Keratinocyte (primary cell): ENCODE data around the gene CALR3.

Source experiments
- CTCF ChIP-seq, 3 experiments: IDR thresholded peaks in 1 of 3; conservative IDR thresholded peaks in 1 of 3; optimal IDR thresholded peaks in 1 of 3; 2 replicates in 2 of 3; 3 replicates in 1 of 3; pipeline versions ENCODE3 to v1.5.1; 2011; ENCODE audit warnings: low read length in 3 of 3, mild to moderate bottlenecking in 3 of 3, moderate library complexity in 2 of 3, control low read depth in 1 of 3, inconsistent platforms in 1 of 3; ENCODE audit not compliant: insufficient read depth in 2 of 3; ENCODE audit errors: extremely low read depth in 1 of 3
- EZH2 ChIP-seq: IDR thresholded peaks from one replicate; pipeline ENCODE4 v1.6.1; 2012; ENCODE audit warnings: inconsistent platforms, mild to moderate bottlenecking, low read length, moderate library complexity

DNA sequence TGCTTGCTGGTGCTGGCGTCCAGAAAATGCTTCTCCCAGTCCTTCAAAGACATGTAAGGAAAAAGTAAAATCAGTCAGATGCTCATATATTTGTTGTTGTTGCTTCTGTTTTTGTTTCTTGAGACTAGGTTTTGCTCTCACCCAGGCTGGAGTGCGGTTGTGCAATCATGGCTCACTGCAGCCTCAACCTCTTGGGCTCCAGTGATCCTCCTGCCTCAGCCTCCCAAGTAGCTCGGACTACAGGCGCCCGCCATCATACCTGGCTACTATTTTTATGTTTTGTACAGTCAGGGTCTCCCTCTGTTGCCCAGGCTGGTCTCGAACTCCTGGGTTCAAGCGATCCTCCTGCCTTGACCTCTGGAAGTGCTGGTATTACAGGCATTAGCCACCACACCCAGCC lies 13.2 kb downstream of the CALR3 start:
- TF ChIP-seq CTCF (optimal IDR thresholded peaks at IDR 0.05 in 1 of 3, IDR thresholded peaks at IDR 0.05 in 1 of 3, conservative IDR thresholded peaks at IDR 0.05 in 1 of 3; ENCODE audit: extremely low read depth in 1 of 3, insufficient read depth in 2 of 3, low read length in 3 of 3) (no peak), EZH2 (no peak)
